Activated T-cell treated with anti-CD3 and anti-CD28 coated beads, Interleukin-2, amount 50 U/mL, for 1 hour (primary cell): ENCODE results near the gene TFCP2.

Experiments
- DNase-seq: peaks from one replicate; pipeline ENCODE4 v3.0.0-alpha.2; 2020

TFCP2 gene

GRCh38 chr12:51196547-51196946 lies 23.6 kb upstream of the TFCP2 start:
- DNase-seq = no peak

- no peak for DNase-seq
Measured at GRCh38 chr12:51195841-51196240, 22.9 kb upstream of the TFCP2 start.

- no peak for DNase-seq
Measured at GRCh38 chr12:51192284-51192671, 19.3 kb upstream of the TFCP2 start.

- DNase-seq = no peak
Measured at GRCh38 chr12:51191516-51192283, 18.8 kb upstream of the TFCP2 start.

- no peak for DNase-seq
Measured at GRCh38 chr12:51190820-51191219, 17.9 kb upstream of the TFCP2 start.

- DNase-seq = no peak
Measured at GRCh38 chr12:51189790-51190355, 16.9 kb upstream of the TFCP2 start.

GRCh38 chr12:51188359-51189051 lies 15.6 kb upstream of the TFCP2 start:
- no peak for DNase-seq

- DNase-seq = no peak
Measured at GRCh38 chr12:51187370-51187987, 14.5 kb upstream of the TFCP2 start.

GRCh38 chr12:51186465-51187085 lies 13.6 kb upstream of the TFCP2 start:
- DNase-seq = no peak

- DNase-seq = no peak
Measured at GRCh38 chr12:51185171-51185717, 12.3 kb upstream of the TFCP2 start.

GRCh38 chr12:51183816-51184215 lies 10.9 kb upstream of the TFCP2 start:
- DNase-seq = no peak

GRCh38 chr12:51183349-51183748 lies 10.4 kb upstream of the TFCP2 start:
- no peak for DNase-seq

- no peak for DNase-seq
Measured at GRCh38 chr12:51181558-51181957, 8.6 kb upstream of the TFCP2 start.

- no peak for DNase-seq
Measured at GRCh38 chr12:51177897-51178296, 5.0 kb upstream of the TFCP2 start.

- DNase-seq = no peak
Measured at GRCh38 chr12:51174501-51174900, 1.6 kb upstream of the TFCP2 start.

- DNase-seq = no peak
Measured at GRCh38 chr12:51171884-51172514, 936 bp downstream of the TFCP2 start.

- no peak for DNase-seq
Measured at GRCh38 chr12:51163795-51164194, 9.1 kb downstream of the TFCP2 start.

- DNase-seq = no peak
Measured at GRCh38 chr12:51162217-51162616, 10.7 kb downstream of the TFCP2 start.

- DNase-seq = no peak
Measured at GRCh38 chr12:51160814-51161459, 12.0 kb downstream of the TFCP2 start.

- DNase-seq = no peak
Measured at GRCh38 chr12:51156245-51156765, 16.6 kb downstream of the TFCP2 start.

- DNase-seq = no peak
Measured at GRCh38 chr12:51152953-51153352, 20.0 kb downstream of the TFCP2 start.

- DNase-seq = no peak
Measured at GRCh38 chr12:51150777-51151176, 22.2 kb downstream of the TFCP2 start.
